ENCODE data around the gene LENG8.
"Not testable (repeated sequence)": the region's sequence is repeated elsewhere in the genome, so short reads cannot be mapped to it uniquely, and the experiment has no call there.

Gene LENG8

DNA sequence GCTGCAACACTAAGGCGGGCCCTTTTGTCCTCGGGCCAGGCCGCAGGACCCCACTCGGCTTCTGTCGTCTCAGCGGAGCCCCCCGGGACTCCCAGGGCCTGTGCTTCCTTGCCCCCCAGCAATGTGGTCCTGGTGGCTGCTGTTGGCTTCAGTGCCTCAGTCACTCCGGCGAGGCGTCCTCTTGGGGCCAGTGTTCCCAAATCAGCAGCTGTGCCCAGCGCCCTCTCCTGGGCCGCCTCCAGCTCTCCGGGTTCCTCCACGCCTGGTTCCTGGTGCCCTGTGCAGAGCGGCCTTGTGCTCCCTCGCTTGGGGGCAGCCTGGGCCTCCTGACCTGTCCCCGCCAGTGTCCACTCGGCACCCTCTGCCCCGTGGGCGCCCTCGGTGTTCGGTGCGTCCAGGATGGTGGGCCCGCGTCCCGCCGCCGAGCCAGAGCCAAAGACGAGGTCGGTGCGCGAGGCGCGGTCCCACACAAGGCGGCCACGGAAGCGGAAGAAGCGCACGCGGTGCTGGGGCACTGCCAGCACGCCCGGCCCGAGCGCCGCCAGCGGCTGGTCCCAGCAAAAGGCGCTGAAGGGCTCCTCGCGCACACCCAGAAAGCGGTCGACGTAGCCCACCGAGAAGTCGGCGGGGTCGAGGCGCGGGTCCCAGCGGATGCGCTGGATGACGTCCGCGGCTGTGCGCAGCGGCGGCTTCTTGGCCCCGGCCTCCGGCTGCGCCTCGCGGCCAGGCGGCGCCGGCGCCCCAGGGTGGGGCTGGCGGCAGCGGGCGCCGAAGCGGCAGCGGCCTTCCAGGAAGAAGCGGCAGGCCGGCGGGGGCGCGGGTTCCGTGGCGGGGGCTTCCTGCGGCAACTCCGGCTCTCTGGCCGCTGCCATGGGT lies 13.9 kb downstream of the LENG8 start:
- DNase-seq, result peak; percentile 71

DNA sequence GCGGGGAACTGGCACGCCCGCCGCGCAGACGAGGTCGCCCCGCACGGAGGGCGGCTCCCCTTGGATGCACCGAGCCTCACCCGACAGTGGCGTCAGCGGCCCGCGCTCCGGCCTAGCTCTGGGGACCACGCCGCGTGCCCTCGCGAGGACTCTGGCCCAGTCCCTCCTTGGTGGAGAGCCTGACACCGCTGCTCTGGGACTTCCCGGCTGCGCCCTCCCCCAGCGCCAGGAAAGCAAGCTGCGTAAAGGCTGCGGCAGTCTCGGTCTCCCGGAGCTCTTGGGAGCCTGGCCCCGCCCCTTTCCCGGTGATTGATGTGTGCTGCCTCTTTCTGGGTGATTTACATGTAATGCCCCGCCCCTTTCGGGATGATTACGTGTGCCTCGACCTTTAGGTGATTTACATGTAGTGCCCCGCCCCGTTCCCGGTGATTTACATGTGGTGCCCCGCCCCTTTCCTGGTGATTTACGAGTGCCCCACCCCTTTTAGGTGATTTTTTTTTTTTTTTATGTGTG lies 14.6 kb downstream of the LENG8 start, which contains the start of gene LENG9:
Gene LENG9 (minus strand): TSS at position 248 of the 513 bp plus-strand sequence. CDS start 252 bp downstream, outside the sequence.
- DNase-seq, result peak; percentile 100

DNA sequence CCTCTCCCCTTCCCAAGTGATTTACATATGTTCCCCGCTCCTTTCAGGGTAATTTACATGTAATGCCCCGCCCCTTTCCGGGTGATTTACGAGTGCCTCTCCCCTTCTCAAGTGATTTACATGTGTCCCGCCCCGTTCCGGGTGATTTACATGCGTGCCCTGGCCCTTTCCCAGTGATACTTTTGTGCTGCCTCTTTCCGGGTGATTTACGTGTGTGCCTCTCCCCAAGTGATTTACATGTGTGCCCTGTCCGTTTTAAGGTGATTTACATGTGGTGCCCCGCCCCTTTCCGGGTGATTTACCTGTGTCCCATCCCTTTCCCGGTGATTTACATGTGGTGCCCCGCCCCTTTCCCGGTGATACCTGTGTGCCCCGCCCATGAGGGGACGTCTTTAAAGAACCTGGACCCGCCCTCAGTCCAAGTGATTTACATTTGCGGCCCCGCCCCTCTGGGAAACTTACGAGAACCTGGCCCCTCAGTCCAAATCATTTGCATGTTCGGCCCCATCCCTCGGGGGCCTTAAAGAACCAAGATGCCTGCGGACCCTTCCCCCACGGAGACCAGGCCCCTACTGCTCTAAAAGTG lies 15.1 kb downstream of the LENG8 start:
- DNase-seq, result peak; percentile 100

DNA sequence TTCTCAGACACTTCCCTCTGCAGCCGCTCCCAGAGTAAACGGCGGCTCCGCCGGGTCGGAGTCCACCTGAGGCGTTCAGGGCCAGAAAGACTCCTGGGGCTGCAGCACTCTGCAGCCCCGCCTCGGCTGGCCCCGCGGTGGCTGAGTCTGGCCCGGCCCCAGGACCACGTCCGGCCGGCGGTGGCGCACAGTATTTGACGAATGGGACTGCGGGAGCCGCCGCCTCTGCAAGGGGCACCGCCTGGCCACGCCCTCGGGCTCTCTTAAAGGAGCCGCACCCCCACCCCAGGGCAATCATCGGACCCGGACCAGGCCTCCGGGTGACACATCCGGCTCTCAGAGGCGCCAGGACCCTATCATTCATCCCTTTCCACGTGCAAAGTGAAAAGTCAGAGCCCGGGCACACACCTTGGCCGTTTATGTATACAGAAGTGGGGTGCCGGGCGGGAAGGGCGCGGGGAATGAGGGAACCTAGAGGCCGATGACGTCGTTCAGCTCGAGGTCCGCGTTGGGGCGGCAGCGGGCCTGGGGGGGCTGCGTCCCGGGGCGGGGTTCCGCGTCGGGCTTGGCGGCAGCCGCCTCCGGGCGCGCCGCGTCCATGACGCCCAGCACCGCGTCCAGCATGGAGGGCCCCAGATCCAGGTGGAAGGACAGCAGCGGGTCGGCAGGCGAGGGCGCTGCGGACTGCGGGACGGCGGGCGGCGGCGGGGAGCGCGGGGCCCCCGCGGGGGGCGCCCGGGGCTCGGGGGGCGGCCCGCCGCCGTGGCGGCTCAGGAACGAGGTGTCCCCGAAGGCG lies 15.8 kb downstream of the LENG8 start:
- peak; percentile 97 for DNase-seq

DNA sequence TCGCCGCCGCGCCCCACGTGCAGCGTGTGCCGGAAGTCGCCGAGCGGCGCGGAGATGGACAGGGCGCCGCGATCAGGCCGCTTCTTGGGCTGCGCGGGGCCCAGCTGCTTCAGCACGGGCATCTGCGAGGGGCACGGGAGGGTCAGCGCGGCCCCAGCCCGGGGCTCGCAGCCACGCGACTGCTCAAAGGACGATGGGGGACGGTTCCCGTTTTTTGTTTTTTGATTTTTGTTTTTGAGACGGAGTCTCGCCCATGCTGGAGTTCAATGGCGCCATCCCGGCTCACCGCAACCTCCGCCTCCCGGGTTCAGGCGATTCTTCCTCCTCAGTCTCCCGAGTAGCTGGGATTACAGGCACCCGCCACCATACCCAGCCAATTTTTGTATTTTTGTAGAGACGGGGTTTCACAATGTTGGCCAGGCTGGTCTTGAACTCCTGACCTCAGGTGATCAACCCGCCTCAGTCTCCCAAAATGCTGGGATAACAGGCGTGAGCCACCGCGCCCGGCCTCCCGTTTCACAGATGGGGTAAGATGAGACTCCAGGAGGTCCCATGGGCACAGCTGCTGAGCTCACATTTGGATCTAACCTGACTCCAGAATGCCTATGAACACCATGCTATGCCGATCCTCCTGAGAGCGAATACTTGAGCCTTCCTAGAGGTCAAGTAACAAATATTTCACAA lies 16.6 kb downstream of the LENG8 start:
- DNase-seq, result no peak

DNA sequence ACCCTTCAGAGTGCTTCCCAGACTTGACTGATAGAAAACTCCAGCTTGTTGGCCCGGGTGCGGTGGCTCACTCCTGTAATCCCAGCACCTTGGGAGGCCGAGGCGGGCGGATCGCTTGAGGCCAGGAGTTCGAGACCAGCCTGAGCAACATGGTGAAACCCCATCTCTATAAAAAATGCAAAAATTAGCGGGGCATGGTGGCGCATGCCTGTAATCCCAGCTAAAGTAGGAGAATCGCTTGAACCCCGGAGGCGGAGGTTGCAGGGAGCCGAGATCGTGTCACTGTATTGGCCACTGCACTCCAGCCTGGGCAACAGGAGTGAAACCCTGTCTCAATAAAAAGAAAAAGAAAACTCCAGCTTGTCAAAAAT lies 17.1 kb downstream of the LENG8 start:
- DNase-seq, result not testable (repeated sequence)

DNA sequence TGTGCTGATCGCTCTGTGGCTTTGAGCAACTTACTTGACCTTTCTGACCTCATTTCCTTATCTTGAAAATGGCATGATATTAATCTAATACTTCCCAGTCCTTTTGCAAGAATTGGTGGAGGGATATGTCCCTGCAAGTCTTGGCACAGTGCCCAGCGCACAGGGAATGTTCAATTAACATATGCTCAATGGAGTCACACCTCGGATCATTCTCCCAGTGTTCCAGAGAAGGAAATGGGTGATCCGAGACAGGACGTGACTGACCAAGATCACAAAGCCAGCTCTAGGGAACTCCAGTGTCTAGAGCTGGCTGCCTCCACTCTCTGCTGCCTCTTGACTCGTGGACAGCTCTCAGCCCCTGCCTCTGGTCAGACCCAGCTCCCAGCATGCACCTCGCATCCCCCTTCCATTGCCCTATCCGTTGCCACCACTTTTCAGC lies 20.5 kb downstream of the LENG8 start:
- no peak for DNase-seq

DNA sequence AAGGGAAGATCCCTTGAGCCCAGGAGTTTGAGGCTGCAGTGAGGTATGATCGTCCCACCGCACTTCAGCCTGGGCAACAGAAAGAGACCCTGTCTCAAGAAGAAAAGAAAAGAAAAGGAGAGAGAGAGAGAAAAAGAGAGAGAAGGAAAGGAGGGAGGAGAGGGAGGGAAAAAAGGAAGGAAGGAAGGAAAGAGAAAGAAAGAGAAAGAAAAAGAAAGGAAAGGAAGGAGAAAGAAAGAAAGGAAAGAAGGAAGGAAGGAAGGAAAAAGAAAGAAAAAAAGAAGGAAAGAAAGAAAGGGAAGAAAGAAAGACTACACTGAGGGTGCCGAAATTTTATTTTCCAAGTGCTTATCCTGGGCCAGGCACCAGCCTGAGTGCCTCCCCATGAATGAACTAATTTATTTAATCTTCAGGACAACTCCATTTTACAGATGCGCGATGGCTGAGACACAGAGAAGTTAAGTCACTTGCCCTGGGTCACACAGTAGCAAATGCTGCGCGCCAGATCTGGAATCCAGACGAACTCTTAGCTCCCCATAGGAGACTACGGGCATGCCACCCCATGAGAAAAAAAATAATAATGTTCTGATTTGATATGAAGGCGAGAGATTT lies 21.4 kb downstream of the LENG8 start:
- DNase-seq, result no peak

DNA sequence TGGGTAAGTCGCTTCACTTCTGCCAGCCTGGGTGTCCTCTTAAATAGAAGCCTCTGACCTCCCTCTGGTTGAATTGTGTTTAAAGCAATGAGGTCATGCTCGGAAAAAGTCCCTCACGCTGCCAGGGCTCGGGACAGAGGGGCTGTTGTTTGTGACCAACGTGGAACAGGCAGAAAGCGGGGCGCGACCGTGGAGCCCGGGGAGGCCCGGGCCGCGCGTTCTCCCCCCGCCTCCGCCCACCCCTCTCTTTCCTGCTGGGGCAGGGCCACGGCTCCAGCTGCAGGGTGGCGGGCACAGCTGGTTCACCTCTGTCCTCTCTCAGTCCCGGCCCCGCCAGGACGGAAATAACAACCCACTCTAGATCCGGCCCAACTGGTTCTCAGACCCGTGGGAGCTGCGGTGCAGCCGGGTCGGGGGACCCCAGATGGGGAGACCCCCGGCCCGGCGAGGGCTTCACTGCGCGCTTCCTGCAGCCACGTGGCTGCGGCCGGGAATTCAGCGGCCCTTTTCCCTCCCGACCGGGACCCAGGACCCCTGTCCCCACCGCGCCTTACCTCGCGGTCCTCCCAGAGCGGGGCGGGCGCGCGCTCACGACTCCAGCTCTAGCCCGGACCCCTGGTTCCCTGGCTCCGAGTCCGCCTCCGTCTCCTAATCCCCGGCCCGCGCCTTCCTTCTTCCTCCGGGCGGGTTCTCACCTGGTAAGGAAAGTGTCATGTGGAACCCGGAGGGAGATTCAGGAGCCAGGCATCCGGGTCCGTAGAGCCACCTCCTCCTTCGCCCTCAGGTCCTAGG lies 22.2 kb downstream of the LENG8 start:
- no peak for DNase-seq

DNA sequence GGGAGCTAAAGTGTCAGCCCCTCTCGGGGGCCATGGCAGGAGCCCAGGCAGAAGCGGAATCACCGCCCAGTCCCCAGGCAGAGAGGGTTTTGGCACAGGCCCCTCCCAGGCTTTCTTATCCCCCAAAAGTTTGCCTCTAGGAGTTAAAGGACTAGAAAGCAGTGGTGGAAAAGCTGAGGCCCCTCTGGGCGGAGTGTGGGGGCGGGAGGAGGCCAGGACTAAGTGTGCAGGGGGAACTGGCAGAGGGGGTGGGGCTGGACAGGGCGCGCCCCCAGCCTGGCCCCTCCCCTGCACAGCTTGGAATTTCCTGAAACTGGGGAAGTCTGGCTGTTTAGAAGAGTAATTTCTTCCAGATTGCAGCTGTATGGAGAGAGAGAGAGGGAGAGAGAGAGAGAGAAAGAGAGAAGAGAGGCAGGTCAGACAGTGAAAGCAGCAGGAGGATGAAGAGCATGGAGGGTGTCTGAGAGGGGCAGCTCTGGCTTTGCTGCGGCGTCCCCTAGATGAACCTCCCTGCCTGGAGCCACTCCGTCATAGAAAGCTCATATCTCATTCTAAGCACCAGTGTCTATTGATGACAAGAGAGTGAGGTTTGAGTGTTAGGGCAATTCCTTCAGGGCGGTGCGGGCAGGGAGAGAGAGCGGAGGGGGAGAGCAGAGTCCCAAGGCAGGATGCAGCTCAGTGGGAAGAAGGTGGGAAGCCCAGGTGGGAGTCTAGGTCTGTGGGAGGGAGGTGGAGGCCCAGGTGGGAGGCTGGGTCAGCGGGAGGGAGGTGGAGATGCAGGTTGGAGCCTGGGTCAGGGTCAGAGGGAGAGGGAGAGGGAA lies 24.3 kb downstream of the LENG8 start, which contains the start of gene CDC42EP5:
Gene CDC42EP5 (minus strand): TSS at position 226 of the 821 bp plus-strand sequence. CDS start 7,749 bp downstream, outside the sequence.
- no peak for DNase-seq

DNA sequence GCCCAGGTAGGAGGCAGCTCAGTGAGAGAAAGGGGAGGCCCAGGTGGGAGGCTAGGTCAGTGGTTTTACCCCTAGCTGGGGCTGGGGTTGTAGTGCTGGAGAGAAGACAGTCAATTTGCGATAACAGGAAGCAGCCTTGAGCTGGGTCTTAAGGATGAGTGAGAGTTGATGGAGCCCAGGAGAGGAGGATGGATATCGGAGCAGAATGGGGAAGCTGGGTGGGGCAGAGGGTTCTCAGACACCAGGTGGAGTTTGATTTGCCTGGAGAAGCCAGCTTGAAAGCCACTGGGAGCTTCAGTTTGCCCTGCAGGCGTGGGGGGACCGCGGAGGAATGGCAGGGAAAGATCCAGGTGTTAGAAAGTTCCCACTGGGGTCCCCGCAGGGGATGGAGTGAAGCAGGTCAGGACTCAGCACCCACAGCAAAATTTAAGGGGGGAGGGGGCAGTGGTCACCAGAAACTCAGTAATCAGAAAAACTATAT lies 24.9 kb downstream of the LENG8 start:
- peak; percentile 35 for DNase-seq

DNA sequence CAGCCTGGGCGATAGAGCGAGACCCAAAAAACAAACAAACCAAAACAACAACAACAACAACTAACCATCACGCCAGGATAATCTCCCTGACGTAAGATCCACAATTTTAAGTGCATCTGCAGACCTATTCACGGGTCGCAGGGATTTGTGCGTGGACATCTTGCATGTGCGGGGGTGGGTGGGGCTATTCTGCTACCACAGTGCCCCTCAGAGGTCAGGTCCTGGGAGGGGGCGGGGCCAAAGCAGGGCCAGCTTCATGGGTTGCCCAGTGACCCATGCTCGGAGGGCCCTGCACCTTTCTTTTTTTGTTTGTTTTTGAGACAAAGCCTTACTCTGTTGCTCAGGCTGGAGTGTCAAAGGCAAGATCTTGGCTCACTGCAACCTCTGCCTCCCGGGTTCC lies 26.7 kb downstream of the LENG8 start:
- no peak for DNase-seq

DNA sequence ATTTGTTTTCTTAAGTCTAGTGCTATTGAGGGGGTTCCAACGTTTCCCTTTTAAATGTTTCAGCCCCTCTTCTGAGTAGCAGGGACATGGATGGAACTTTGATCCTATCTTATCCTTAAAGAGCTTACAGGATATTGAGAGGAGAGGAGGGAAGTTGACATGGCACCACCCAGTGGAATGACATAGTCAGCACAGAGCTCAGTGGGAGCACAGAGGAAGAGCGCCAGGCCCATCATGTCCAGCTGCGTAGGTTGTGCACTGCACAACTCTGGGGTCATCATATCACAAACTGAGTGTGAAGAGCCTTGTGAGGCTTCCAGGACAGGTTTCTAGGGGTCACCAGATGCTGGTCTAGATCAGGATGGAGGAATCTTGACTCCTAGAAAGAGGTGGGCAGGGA lies 28.7 kb downstream of the LENG8 start:
- no peak for DNase-seq

DNA sequence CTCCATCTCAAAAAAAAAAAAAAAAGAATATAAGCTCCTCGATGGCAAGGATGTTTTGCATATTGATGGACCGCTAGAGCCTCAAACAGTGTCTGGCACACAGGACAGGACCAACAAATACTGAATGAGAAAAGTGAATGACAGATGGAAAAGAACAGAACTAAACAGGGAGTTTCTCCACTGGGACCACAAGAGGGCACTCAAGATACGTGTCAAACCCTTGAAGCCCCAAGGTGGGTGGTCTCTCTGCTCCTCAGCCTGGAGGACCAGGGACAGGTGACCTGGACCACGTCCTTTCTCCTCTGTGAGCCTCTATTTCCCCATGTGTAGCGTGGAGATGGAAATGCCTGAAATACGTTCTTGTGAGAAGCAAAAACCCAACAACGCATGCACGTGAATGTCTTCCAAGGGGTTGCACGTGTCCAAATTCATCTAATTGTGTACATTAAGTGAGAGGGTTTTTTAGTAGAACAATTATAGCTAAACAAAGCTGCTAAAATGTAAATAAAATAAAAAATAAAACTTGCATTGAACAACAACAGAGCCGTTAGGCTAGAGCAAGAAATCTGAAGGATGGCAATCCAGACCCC lies 29.8 kb downstream of the LENG8 start:
- peak; percentile 62 for DNase-seq

DNA sequence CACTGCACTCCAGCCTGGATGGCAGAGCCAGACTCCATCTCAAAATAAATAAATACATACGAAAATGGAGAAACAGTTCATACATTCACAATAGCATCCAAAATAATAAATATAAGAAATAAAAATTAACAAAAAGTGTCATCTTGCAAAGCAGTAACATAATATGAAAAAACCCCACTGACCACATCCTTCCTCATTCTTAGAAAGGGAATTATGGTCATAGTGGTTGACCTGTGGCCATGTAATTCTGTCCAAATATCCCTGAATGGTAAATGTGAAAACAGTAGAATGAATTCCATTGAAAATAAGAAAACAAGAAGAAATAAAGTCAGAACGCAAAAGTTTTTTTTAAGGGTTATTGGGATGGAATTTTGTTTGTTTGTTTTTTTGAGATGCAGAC lies 31.1 kb downstream of the LENG8 start:
- no peak for DNase-seq

DNA sequence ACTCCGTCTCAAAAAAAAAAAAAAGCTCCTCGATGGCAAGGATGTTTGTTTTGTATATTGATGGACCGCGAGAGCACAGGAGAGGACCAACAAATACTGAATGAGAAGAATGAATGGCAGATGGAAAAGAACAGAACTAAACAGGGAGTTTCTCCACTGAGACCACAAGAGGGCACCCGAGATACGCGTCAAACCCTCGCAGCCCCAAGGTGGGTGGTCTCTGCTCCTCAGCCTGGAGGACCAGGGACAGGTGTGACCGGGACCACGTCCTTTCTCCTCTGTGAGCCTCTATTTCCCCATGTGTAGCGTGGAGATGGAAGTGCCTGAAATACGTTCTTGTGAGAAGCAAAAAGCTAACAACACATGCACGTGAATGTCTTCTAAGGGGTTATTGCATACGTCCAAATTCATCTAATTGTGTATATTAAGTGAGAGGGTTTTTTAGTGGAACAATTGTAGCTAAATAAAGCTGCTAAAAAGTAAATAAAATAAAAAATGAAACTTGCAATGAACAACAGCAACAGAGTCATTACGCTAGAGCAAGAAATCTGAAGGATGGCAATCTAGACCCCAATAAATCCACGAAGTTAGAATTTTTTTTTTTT lies 32.4 kb downstream of the LENG8 start:
- DNase-seq, result peak; percentile 76

DNA sequence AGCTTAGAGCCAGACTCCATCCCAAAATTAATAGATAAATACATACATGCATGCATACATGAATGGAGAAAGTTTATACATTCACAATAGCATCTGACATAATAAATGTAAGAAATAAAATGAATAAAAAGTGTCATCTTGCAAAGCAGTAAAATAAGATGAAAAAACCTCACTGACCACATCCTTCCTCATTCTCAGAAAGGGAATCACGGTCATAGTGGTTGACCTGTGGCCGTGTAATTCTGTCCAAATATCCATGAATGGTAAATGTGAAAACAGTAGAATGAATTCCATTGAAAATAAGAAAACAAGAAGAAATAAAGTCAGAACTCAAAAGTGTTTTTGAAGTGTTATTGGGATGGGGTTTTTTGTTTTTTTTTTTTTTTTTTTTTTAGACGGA lies 33.9 kb downstream of the LENG8 start:
- DNase-seq, result no peak

DNA sequence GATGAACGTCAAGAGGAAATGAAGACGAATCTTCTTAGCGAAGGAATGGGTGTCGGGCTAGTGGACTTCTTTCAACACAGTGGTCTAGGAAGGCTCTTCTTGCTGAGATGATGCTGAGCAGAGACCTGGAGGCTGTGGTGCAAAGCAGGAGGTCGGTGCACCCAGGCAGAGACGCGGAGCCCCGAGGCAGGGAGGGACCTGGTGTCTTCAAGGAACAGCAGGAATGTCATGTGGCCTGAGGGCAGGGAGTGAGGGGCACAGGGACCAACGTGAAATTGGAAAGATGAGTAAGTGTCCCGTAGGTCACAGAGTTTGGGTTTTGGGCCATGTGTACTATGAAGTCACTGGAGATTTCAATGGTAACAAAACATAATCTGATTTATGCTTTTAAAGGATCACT lies 35.5 kb downstream of the LENG8 start:
- no peak for DNase-seq

DNA sequence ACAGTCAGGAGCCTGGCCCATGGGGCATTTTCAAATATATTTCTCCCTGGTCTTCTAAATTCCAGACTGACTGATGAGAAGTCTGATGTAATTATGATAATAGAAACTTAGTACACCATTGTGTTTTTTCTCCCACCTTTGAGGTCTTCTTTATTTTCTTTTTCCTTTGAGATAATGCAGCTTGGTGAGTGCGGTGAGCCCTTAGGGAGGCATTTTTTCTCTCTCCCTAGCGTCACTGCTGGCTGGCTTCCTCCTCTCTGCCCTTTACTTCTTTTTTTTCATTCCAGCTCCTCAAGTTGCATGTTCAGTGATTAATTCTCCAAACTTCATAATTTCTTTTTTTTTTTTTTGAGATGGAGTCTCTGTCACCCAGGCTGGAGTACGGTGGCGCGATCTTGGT lies 36.9 kb downstream of the LENG8 start:
- no peak for DNase-seq
